Activated CD4-positive, CD25-positive, alpha-beta regulatory T cell treated with anti-CD3 and anti-CD28 coated beads, Interleukin-2, amount 50 U/mL, for 24 hours (primary cell): ENCODE results near the gene ZFYVE19.

ENCODE experiments used
- ATAC-seq, 2 donors: fragments of 150-1000 bp; cut with Tn5 transposase; one replicate each; pipeline ENCODE4 v1.10.0; 2021; ENCODE audit warnings: mild to moderate bottlenecking in 1 of 2, moderate library complexity in 1 of 2

Gene ZFYVE19

DNA sequence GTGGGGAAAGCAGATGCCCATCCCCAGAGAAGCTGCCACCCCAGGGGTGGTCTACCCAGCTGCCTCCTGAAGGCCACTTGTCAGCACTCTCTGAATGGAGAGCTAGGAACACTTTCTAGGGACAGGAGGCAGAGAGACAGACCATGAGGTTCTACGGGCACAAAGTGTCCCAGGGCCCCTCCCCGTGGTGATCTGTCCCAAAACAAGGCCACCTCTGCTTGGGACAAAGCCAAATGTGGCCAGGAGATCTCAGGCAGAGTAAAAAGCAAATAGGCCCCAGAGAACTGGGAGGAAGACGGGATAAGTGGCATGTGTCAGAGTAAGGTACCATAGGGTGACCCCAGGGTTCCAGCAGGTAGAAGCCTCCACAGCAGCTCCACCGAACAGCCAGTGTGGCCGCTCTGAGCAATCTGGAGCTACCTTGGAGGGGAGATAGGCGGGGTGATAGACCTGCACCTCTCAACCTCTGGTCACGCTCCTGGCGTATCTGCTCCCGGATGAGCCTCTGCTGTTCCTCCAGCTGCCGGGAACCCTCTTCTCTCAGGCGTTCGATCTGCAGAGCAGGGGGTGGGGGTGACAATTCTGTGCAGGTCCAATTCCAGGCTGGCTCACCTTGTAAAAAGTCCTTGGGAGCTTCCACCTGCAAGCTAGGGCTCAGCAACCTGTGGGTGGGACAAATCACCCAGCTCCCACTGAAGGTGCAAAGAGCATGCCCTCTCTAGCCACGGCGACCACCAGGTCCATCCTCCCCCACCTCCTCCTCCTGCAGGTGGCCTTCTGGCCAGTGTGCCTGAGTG lies 31.0 kb upstream of the ZFYVE19 start:
- no peak for ATAC-seq

DNA sequence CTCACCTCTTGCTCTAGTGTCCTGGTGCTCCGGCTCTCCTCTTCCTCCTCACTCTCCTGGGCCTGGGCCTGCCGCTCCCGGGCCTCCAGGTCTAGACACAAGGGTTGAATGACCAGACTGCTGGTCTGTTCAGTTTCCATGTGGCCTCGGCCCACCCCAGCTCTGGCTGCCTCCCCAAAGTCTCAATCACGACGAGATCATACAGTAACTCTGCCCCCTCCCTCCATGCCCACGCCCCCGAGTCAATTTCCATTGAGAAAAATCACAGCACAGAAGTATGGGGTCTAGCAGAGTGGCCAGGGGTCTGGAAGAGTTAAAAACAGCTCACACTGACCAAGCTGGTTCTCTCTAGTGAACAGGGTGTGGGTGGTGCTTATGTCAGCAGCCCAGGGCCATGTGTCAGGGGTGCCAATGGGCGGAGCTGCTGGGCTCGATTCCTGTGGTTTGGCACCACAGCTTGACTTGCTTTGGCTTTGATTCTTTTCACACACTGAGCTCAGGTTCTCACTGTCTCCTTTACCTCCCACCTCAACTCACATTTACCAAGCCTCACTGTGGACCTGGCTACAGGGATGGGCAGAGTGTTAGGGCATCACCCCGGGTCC lies 30.2 kb upstream of the ZFYVE19 start:
- peak in 1 of 2 donors; percentile 48 for ATAC-seq

DNA sequence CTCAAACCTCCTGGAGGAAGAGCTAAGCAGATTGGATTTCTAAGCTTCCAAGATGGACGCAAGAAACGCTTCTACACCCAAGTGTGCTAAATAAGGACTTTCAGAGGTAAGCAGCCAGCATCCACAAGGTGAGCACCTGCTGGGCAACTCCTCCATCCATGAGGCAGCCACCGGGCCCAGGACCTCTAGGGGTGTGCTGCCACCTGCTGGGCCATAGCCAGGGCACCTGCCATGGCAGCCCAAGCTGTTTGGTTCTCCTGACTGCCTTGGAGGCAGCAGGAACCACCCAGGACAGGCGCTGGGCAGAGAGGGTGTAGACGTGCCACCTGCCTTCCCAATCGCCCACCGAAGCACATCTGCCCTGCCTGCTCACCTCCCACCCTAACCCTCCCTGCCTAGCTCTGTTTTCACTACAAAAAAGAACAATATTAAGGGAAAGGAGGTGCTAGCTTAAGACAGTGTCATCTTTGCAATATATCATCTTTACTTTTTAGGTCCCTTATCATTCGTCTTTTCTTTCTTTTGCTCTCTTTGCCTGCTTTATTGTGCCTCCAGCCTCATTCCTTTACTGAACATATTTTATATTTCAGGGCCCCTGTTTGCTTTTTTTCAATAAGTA lies 24.2 kb upstream of the ZFYVE19 start:
- peak; percentile 90 to 93 for ATAC-seq

DNA sequence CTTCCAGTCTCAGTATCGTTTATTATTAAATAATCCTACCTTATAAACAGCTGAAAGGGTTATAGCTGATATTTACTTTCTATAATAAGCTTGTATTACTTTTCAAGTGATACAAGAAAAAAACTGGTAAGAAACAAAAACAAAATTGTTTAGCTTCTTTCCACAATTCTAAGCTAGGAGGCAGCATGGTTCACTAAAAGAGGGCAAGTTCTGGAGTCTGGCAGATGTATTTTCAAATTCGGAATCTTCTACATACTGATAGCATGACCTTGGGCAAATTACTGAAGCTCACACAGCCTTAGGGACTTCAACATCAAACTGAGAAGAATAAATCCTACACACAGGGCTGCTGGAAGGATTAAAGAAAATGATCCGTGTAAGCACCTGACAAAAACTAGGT lies 21.7 kb upstream of the ZFYVE19 start:
- no peak for ATAC-seq

DNA sequence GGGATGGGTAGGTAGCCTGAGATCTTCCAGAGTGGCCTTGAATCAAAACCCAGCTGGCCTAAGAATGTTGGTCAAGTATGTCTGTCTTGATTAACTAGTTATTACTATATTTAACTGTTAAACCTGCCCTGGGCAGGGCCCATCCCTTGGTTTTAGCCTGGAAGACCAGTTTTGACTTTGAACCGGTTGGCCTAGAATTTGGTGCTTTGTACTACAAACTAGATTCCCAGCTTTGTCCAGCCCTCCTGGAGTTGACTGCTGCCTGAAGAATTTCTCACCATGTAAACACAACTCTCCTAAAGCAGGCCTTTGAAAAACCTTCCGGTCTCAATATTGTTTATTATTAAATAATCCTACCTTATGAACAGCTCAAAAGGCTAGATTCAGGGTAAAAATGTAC lies 21.1 kb upstream of the ZFYVE19 start:
- no peak for ATAC-seq

DNA sequence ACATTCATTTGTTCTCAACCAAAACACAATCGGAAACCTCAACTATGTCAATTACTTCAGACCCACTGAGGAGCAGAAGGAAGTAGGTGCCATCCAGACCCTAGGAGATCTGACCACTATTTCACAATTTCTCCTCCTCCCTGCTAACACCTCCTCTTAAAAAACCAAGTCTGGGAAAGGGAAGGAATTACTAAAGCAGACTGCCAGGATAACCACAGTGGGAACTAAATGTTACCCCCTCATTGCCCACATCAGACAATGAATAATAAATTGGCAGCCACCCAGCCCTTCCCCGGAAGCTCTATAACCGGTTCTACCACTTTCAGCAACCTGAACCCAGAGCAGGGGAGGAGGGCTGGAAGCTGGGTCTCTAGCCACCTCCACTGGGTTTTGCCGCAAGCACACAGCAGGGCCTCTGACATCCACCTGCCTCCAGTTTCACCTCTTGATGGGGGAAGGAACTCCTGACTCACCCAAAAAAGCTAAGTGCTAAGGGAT lies 19.5 kb upstream of the ZFYVE19 start:
- ATAC-seq, result peak; percentile 85 to 86

DNA sequence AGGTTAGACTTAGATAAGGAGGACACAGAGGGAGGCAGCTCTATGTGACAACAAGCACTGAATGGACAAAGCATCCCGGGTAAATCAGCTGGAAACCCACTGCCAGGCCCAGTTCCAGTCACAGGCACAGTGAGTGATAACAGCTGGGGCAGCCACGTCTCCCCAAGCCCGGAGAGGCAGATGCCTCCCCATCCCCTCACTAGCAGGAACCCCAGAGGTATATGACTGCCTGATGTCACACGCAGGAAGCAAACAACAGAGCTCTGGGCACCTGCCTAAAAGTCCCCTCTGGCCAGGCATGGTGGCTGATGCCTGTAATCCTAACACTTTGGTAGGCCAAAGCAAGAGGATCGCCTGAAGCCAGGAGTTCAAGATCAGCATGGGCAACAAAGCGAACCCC lies 18.9 kb upstream of the ZFYVE19 start:
- ATAC-seq, result peak in 1 of 2 donors; percentile 13

DNA sequence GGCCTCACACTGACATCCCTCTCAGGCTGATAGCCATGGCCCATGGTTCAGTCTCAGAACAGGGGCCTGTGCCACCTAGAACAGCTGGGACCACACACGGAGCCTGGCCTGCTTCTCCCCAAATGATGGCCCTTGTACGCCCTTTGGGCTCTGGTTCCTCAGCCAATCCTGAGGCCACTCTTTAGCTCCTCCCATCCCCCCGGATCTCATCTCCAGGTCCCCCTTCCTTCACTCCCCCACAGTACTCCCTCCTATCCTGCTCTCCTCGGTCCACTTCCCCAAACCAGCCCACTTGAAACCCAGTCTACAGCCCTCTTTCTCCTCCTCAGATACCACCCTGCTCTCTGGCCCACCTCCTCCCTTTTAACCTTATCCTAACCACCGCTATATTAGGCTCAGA lies 17.8 kb upstream of the ZFYVE19 start:
- no peak for ATAC-seq

DNA sequence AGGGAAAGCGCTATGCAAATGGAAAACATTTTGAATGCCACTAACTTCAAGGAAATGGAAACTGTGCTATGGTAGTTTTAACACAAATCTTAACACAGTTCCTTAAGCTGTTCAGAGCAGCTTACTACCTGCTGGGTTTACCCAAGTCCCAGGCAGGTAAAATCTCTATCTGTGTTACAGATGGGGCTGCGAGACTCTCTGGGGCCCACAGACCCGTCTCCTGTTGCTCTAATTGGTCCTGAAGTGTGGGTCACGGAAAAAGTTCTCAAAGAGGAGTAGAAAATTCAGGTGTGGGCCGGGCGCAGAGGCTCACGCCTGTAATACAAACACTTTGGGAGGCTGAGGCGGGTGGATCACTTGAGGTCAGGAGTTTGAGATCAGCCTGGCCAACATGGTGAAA lies 16.9 kb upstream of the ZFYVE19 start:
- ATAC-seq, result no peak

DNA sequence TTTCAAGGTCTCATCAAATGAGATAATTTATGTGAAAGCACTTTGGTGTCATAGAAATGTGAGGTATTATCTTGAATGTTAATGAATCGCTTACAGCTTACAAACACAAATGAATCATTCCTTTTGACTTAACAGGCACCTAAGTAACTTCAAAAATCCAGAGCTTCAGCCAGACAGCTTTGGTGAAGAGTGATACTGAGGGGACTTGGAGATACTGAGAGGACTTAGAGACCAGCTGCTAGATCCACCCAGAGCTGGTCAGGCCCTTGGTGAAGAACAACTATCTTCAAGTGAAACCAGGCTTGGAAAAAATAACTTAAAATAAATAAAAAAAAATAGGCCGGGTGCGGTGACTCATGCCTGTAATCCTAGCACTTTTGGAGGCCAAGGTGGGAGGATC lies 16.2 kb upstream of the ZFYVE19 start:
- ATAC-seq, result no peak

DNA sequence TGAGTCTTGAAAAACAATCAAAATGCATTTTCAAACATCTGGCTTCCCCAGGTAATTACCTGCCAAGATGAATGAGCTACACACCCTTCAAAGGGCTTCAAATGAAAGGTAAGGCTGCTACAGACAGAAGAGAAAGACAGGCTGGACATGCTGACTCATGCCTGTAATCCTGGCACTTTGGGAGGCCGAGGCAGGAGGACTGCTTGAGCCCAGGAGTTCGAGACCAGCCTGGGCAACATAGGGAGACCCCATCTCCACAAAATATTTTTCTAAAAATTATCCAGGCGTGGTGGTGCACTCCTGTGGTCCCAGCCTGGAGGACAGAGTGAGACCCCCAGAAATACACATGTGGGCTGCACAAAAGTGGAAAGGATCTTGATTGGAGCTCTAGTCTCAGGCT lies 14.5 kb upstream of the ZFYVE19 start:
- ATAC-seq, result no peak

DNA sequence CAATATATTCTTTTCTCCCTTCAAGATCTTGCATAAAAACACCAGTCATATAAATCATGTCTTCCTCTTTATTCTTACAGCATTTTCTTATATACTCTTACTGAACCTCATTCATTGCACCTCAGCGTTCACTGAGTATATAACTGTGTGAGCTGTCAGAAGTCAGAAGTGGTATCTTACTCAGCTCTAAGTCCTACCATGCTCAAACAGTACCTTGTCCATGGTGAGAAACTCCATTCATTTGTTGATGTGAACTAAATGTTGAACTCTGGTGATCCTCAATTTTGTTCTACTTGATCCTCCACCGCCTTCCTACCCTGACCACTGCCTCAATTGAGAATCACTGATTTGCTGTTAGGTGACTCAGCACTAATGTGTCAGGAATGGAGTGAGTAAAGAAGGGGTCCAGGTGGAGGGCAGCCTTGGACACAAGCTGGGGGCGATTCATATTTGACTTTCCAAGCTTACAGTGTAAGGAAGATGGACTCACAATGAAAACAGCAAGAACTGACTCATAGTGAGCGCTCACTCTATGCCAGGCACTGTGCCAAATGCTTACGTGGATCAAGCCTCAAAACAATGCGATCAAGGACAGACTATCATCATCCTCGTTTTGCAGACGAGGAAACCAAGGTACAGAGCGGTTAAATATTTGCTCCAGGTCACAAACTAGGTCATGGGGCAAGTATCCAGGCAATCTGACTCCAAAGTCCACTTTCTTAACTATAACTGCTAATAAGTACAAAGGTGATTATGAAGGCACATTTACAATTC lies 13.5 kb upstream of the ZFYVE19 start:
- peak; percentile 47 to 51 for ATAC-seq

DNA sequence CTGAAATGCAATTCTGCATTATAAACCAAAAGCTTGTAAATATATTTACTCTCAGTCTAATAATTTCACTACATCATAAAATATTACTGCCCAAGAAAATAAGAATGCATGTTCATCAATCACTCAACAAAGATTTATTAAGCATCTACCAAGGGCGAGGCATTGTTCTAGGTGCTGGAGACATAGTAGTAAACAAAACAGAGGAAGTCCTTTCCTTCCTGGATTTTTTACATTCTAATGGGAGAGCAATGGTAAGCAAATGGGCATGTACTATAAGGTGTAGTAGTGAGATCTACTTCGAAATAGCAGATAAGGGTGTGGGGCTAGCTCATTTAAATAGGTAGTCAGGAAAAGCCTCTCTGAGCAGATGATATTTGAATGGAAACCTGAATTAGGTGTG lies 10.8 kb upstream of the ZFYVE19 start:
- ATAC-seq, result no peak

DNA sequence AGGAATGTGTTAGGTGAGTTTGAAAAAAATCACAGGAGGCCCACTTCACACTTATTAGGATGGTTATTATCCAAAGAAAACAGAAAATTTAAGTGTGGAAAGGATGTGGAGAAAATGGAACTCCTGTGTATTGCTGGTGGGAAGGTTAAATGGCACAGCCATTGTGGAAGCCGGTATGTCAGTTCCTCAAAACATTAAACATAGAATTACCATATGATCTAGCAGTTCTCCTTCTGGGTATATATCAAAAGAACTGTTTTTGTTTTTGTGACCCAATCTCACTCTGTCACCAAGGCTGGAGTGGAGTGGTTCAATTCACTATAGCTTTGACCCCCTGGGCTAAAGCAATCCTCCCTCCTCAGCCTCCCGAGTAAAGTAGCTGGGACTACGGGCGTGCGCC lies 10.4 kb upstream of the ZFYVE19 start:
- ATAC-seq, result no peak

DNA sequence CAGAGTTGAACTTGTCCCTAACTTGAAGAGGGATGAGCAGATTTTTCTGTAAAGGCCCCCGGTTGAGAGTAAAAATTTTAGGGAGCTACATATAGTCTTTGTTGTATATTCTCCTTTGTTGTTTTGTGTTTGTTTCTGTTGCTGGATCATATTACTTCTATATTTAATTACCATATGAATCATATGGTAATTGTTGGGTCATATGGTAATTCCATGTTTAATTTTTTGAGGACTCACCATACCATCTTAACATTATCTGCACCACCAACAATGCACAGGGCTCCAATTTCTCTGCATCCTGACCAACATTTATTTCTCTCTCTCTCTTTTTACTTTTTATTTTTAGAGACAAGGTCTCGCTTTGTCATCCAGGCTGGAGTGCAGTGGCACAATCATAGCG lies 7.4 kb upstream of the ZFYVE19 start:
- ATAC-seq, result no peak

DNA sequence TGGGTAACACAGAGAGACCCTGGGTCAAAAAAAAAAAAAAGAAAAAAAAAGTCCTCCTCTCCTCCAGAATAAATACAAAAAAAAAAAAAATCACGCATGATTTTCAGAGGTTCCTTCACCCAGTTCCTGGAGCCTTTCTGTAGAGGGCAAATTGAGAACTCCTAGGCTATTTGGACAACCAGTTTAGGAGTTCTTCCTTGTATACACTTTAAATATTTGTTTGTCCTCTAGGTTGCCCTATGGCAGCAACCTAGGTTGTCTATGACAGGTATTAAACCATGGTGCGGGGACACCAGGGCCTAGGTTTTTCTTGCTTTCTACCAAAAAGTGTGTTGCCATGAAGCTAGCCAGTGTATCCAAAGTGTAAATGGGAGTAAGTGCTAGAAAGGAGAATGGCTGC lies 3.8 kb upstream of the ZFYVE19 start:
- ATAC-seq, result no peak

DNA sequence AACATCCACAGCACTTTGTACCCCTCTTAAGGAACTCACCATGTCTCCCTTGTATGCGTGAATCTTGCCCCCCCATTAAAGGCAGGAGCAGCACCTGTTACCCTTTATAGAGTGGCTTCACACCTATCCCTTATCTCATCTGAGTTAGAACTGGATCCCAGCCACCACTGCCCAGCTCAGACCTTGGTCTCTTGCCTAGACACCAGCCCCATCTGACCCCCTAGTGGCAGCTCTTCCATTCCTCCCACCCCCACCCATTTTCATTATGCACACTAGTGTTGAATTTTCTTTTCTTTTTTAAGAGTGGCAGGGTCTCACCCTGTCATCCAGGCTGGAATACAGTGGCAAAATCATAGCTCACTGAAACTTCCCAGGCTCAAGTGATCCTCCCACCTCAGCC lies 3.2 kb upstream of the ZFYVE19 start:
- ATAC-seq, result no peak

DNA sequence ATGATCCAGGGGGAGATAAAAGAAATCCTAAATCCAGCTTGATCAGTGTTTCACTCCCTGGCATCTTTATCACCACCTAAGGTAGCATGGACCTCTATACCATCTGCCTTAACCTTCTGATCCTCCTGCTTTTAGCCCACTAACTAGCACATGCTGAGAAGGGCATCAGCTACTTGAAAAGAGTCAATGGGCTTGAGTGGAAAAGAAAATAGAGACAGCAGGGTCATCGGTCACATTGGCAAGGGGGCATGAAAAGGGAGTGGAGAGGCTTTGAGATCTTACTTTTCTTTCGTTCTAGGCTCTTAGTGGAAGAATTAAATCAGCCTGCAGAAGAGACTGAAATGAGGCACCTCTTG lies 239 bp upstream of the ZFYVE19 start:
- peak in 1 of 2 donors; percentile 0 for ATAC-seq

DNA sequence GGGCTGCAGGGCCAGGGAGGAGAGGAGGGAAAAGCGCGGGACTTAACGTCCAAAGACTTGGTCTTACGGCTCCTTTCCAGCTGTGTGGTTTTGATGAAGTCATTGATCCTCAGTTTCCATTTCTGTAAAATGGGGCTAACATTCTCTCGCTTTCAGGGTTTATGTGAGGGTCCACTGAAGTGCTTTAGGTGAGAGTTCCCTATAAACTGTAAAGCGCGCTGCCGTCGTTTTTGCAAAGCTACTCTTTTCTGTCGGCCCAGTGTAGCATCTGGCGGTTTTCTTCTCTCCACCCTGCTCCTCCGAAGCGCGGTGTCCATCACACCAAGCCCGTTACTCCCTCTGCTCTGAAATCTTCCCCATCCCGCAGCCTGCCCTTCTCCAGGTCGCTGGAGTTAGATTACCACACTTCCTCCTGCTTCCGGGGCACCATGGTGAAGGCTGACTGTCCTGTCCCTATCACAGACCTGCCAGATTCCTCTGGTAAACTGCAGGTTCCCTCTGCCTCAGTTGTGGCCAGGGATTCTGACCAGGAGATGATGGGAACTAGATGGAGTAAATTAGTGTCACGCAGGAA lies 1.1 kb downstream of the ZFYVE19 start:
- no peak for ATAC-seq

DNA sequence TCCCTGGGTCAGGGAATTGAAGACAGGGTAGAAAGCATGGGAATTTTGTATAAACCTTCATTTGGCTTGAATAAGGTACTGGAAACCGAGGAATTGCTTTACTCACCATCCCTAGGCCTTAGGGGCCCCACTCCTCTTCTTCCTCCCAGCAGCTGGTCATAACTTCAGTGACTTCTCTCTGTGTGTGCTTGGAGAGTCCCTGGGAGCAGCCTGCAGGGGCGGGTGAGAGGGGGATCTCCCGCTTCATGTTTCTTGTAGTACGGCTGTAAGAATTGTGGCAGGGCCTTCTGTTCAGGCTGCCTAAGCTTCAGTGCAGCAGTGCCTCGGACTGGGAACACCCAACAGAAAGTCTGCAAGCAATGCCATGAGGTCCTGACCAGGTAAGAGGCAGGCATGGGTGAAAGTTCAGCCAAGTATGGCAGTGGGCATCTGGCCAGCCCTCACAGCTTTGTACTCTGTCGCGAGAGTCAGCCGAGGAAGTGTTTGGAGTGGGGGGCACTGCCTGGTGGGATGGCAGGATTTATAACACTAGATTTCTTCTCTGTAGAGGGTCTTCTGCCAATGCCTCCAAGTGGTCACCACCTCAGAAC lies 2.1 kb downstream of the ZFYVE19 start:
- no peak for ATAC-seq

DNA sequence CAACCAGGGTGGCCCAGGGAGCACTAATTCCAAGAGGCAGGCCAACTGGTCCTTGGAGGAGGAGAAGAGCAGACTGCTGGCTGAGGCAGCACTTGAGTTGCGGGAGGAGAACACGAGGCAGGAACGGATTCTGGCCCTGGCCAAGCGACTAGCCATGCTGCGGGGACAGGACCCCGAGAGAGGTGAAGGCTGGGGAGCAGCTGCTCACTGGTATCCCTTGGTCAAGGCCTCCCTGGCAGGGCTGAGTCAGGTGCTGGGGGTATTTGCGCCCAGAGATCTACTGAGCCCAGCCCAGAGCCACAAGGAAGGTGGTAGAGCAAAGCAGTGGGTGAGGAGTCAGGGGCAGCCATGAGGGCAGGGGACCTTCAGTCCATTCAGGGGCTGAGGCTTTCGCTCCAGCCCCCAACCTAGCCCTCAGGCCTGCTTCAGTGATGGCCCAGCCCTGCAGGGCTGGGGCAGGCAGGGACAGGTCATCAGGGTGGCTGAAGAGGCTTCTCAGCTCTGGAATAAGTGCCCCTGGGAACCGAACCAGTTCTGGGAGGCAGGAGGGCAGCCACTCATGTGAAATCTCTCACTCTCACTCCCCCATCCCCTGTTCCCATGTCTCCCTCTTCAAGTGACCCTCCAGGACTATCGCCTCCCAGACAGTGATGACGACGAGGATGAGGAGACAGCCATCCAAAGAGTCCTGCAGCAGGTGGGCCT lies 6.0 kb downstream of the ZFYVE19 start:
- no peak for ATAC-seq
